CD4-positive, alpha-beta T cell treated with Interleukin-4 for 4 hours (primary cell): ENCODE data around the gene TTF1.
"Not testable (repeated sequence)": the region's sequence is repeated elsewhere in the genome, so short reads cannot be mapped to it uniquely, and the experiment has no call there.

ENCODE experiments used
- DNase-seq: peaks from one replicate; pipeline ENCODE4 v3.0.0-alpha.2; 2020

TTF1 gene

GRCh38 chr9:132410642-132411041 is 4.0 kb upstream of the TTF1 start:
- DNase-seq, result no peak

GRCh38 chr9:132409828-132410528 is 3.3 kb upstream of the TTF1 start, which contains the start of gene CFAP77:
TSS of gene CFAP77 (plus strand) at chr9:132410211. CDS start at chr9:132410272, 61 bp downstream.
- DNase-seq, result no peak

GRCh38 chr9:132408521-132408920 is 1.9 kb upstream of the TTF1 start:
- no peak for DNase-seq

GRCh38 chr9:132407196-132407595 is 556 bp upstream of the TTF1 start:
- DNase-seq, result no peak

- DNase-seq, result peak; percentile 30
Measured at GRCh38 chr9:132404228-132404881, 2.3 kb downstream of the TTF1 start.

GRCh38 chr9:132401824-132402223 is 4.8 kb downstream of the TTF1 start:
- DNase-seq, result no peak

GRCh38 chr9:132395560-132395959 is 11.1 kb downstream of the TTF1 start:
- DNase-seq, result no peak

- DNase-seq, result no peak
Measured at GRCh38 chr9:132391449-132391848, 15.2 kb downstream of the TTF1 start.

GRCh38 chr9:132390966-132391365 is 15.7 kb downstream of the TTF1 start:
- DNase-seq, result no peak

- no peak for DNase-seq
Measured at GRCh38 chr9:132387133-132387532, 19.5 kb downstream of the TTF1 start.

- no peak for DNase-seq
Measured at GRCh38 chr9:132384376-132384775, 22.3 kb downstream of the TTF1 start.

- no peak for DNase-seq
Measured at GRCh38 chr9:132383462-132383883, 23.2 kb downstream of the TTF1 start.

- DNase-seq, result peak; percentile 6
Measured at GRCh38 chr9:132381966-132382541, 24.6 kb downstream of the TTF1 start.

- DNase-seq, result not testable (repeated sequence)
Measured at GRCh38 chr9:132378416-132378815, 28.2 kb downstream of the TTF1 start.

GRCh38 chr9:132377769-132378168 is 28.9 kb downstream of the TTF1 start:
- DNase-seq, result not testable (repeated sequence)

- DNase-seq, result peak; percentile 6
Measured at GRCh38 chr9:132372177-132373095, 34.2 kb downstream of the TTF1 start.

- no peak for DNase-seq
Measured at GRCh38 chr9:132370592-132370991, 36.0 kb downstream of the TTF1 start.

GRCh38 chr9:132369421-132369820 is 37.2 kb downstream of the TTF1 start:
- DNase-seq, result no peak

- no peak for DNase-seq
Measured at GRCh38 chr9:132367613-132368313, 38.9 kb downstream of the TTF1 start.

- no peak for DNase-seq
Measured at GRCh38 chr9:132366481-132366880, 40.2 kb downstream of the TTF1 start.

GRCh38 chr9:132365986-132366385 is 40.7 kb downstream of the TTF1 start:
- DNase-seq, result no peak

- no peak for DNase-seq
Measured at GRCh38 chr9:132364068-132364467, 42.6 kb downstream of the TTF1 start.
